ENCODE data around the gene LMNA.

DNA sequence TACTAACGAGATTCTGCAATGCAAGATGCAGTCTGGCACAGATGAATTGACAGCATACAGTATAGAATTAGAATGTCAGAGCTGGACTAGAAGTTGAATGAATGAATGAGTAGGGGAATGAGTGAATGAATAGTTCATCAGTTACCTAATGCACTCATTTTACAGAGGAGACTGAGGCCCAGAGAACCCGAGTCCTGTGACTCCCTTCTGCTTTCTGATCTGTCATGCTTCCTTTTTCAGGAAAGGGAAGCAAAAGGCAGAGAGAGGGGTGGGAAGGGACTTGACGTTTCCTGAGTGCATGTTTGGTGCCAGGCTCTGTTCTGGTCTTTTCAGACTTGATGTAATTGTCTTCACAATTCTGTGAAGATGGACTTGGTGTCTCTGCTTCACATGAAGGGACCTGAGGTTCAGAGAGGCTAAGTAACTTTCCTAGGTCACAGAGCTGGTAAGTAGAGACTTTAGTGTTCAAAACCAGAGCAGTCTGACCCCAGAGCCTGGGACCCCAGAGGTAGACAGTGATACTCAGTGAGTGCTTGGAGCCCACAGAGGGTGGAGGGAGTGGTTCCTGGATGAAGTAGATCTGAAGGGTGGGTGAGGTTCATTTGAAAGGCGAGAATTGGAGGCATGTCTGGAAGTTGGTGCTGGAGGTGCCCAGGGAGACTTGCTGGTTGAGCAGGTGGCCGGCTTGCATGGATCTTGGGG lies 24.2 kb upstream of the LMNA start:
- TF ChIP-seq POLR2A (IDR thresholded peaks at IDR 0.05), result no peak
- TF ChIP-seq, protein P1, sequence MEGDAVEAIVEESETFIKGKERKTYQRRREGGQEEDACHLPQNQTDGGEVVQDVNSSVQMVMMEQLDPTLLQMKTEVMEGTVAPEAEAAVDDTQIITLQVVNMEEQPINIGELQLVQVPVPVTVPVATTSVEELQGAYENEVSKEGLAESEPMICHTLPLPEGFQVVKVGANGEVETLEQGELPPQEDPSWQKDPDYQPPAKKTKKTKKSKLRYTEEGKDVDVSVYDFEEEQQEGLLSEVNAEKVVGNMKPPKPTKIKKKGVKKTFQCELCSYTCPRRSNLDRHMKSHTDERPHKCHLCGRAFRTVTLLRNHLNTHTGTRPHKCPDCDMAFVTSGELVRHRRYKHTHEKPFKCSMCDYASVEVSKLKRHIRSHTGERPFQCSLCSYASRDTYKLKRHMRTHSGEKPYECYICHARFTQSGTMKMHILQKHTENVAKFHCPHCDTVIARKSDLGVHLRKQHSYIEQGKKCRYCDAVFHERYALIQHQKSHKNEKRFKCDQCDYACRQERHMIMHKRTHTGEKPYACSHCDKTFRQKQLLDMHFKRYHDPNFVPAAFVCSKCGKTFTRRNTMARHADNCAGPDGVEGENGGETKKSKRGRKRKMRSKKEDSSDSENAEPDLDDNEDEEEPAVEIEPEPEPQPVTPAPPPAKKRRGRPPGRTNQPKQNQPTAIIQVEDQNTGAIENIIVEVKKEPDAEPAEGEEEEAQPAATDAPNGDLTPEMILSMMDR (IDR thresholded peaks at IDR 0.05), result no peak
